Ovary (tissue), 9 donors: ENCODE measurements around the gene SLC49A4. TPM values are rescaled to one million over a fixed set of nuclear protein-coding genes. Genes with fewer than 3 reads are reported as not detected.

Source experiments
- DNase-seq, 5 donors: peaks; one replicate each; pipeline ENCODE4 v3.0.0-alpha.2; 2019 to 2020
- H3K27ac ChIP-seq, 2 donors: fragments of 200-600 bp; one replicate each; pipeline versions ENCODE4 v1.5.1 to v1.8.0; 2019 to 2022
- H3K27me3 ChIP-seq: fragments of 200-600 bp; one replicate; pipeline ENCODE4 v1.8.0; 2022
- H3K36me3 ChIP-seq: fragments of 200-600 bp; sonication (generic); one replicate; pipeline ENCODE4 v1.5.1; 2019
- H3K4me1 ChIP-seq: one replicate; pipeline ENCODE4 v1.8.1; 2013; ENCODE audit warnings: mild to moderate bottlenecking, moderate library complexity; ENCODE audit not compliant: insufficient read depth
- H3K4me3 ChIP-seq: fragments of 200-600 bp; sonication (generic); one replicate; pipeline ENCODE4 v1.5.1; 2017
- H3K9me3 ChIP-seq, 2 donors: fragments of 200-600 bp in 1 of 2; sonication (generic) in 1 of 2; one replicate each; pipeline versions ENCODE4 v1.5.1 to v1.8.1; 2013 to 2019; ENCODE audit warnings: mild to moderate bottlenecking in 1 of 2, moderate library complexity in 1 of 2
- CTCF ChIP-seq, 3 donors: fragments of 450-650 bp in 2 of 3; fragments of 200-600 bp in 1 of 3; IDR thresholded peaks; one replicate each; pipeline versions ENCODE4 v1.5.1 to v1.8.0; 2016 to 2022; ENCODE audit warnings: antibody characterized with exemption in 3 of 3, mild to moderate bottlenecking in 1 of 3
- EP300 ChIP-seq: sonication (generic); formaldehyde crosslinking; IDR thresholded peaks from one replicate; pipeline ENCODE4 v1.6.1; 2017; ENCODE audit warnings: antibody characterized with exemption
- POLR2A ChIP-seq: fragments of 450-650 bp; IDR thresholded peaks from one replicate; pipeline ENCODE4 v1.6.1; 2017; ENCODE audit warnings: antibody characterized with exemption, mild to moderate bottlenecking, moderate library complexity
- WGBS, 3 donors: extraction: QIAGEN DNeasy Blood & Tissue Kit in 1 of 3; methylation state at CpG; one replicate each; pipeline versions ENCODE4 v1.1.5 to v1.1.7; 2013 to 2017; 5-methylcytosine and 5-hydroxymethylcytosine counted together
- intact Hi-C, 4 donors: fragments of 100-400 bp; cut with DNase I; formaldehyde crosslinking; loops; one replicate each; pipeline versions ENCODE4 v1.11.0 to v1.15.1; 2022 to 2023
- polyA plus RNA-seq, 2 donors: library from polyadenylated mRNA; stranded (reverse); fragments of 200-250 nt in 1 of 2; fragments of 350-450 nt in 1 of 2; fragmentation: Illumina TruSeq in 1 of 2; extraction: RNeasy Lipid Tissue Mini Kit (QIAGEN cat#74804) in 1 of 2; gene quantifications; one replicate each; pipeline ENCODE4 v1.2.3, GENCODE V29; 2013 to 2014
- total RNA-seq, 7 donors: library from RNA; depleted of rRNA in 2 of 7; stranded (reverse); fragments of >200 nt in 2 of 7; fragmentation: NEBNext Ultra II Directional in 3 of 7; extraction: Animal tissue kit (Norgen Biotek cat#: 25700) in 3 of 7; gene quantifications; one replicate each; pipeline versions ENCODE4 v1.1.0 to v1.2.4, GENCODE V29; 2016 to 2023
- donor health status: DM: no; HTN: no; CAD: no; lungs with moderate emphysema.
- donor health status: DM: no; HTN: no; CAD: no.
- donor health status: Bipolar disorder and iron deficiency.
- donor health status: DM: yes; HTN: yes; CAD: no.
- donor health status: DM: no; HTN: no; CAD: no.
- donor health status: DM: yes; HTN: yes; CAD: no.

Gene SLC49A4
- total and polyA plus RNA-seq, 9 donors: 3.7 to 17.8 (median 8.3) TPM

DNA sequence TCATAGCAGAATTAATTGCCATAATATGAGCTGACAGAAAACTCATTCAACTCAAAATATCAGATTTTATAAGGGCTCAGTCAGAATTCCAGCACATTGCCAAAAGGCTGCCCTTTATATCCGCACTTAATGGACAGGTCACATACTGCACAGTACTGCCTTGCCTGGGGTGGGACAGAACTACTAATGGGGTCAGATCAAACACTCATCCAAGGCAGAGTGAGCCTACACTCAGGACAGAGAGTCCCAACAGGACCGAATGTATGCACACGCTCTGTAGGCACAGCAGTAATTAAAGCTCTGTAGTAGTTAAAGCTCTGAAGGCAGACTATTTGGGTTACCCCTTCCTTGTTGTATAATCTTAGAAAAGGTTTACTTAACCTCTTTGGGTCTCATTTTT is 28.4 kb upstream of the SLC49A4 start:
- WGBS, 3 donors: 95 to 97% (median 96%) methylated on average over 3 of the region's 3 CpGs
- no peak for TF ChIP-seq CTCF (IDR thresholded peaks at IDR 0.05)
- TF ChIP-seq EP300: no peak
- TF ChIP-seq POLR2A: no peak
- Histone ChIP-seq H3K27me3 (no peaks in the 10 kb centered on the region), H3K4me1 (no peaks in the 10 kb centered on the region), H3K27ac (no peak overlapping the region), H3K9me3 (no peaks in the 10 kb centered on the region), H3K36me3 (no peaks in the 10 kb centered on the region), H3K4me3 (no peak overlapping the region)
- no peak for DNase-seq
- intact Hi-C loops: no loop called here

DNA sequence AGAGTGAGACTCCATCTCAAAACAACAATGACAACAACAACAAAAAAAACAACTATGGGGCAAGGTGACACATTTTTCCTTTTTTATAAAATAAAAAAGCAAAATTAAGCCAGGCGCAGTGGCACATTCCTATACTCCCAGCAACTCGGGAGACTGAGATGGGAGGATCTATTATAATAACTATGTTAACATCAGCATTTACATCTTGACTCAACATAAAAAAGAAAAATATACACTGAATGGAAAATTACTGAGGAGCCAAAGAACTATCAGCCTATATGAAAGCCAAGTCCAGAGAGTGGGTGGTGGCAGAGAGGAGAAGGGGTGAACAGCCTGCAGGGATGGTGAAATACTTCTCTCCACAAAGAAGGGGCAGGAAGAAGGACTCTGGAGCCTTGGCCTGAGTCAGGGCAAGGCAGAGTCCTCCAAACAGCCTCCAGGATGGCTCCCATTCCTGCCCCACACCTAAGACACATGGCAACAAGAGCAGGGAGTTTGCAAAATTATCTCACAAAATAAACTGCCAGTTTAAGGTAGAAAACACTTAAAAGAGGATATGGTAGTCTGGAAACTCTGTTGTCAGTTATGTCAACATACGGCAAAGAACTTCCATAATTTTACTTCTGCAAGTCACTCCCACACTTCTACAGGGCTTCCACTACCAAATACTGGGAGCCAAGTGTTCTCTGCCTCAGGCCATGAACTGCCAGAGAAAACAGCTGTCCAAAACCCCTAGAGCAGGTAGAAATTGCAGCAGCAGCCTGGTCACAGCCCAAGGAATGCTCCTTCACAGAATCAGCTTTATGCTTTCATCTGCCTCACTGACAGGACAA is 27.1 kb upstream of the SLC49A4 start:
- Histone ChIP-seq H3K9me3 (no peaks in the 10 kb centered on the region), H3K27me3 (no peaks in the 10 kb centered on the region), H3K4me3 (no peak overlapping the region), H3K27ac (no peak overlapping the region), H3K4me1 (no peaks in the 10 kb centered on the region), H3K36me3 (no peaks in the 10 kb centered on the region)
- DNase-seq: no peak
- WGBS, 3 donors: 78 to 83% (median 80%) methylated on average over 3 of the region's 3 CpGs
- intact Hi-C loops: no loop called here
- TF ChIP-seq EP300 (no peak), POLR2A (no peak), CTCF (IDR thresholded peaks at IDR 0.05) (no peak)

DNA sequence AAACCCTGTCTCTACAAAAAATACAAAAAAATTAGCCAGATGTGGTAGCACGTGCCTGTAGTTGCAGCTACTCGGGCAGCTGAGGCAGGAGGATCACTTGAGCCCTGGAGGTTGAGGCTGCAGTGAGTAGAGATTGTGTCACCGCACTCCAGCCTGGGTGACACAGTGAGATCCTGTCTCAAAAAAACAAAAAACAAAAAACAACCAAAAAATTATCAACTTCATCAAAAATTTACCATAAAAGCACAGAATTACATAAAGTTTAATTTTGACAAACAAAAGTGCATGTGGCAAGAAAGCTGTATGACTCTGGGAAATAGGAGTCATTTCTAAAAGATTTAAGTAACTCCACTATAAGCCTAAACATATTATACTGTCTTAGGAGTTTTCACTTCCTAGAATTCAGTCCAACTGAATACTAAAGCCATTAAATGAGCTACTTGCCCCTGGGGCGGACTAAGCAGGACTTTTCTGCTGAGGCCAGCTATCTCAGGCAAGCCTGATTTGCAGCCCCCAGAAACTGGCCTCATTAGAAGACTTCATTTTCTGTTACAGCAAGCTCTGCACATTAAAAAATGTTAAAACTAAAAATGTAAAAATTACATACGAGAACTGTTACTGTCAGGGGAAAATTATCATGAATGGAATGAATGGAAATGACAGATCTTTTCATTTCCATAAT is 24.2 kb upstream of the SLC49A4 start:
- no peak for DNase-seq
- Histone ChIP-seq H3K27me3 (no peaks in the 10 kb centered on the region), H3K9me3 (no peaks in the 10 kb centered on the region), H3K36me3 (no peaks in the 10 kb centered on the region), H3K4me3 (no peak overlapping the region), H3K4me1 (no peaks in the 10 kb centered on the region), H3K27ac (no peak overlapping the region)
- intact Hi-C loops: no loop called here
- no peak for TF ChIP-seq EP300
- no peak for TF ChIP-seq POLR2A
- TF ChIP-seq CTCF (IDR thresholded peaks at IDR 0.05): no peak
- WGBS, 3 donors: 90 to 97% (median 95%) methylated on average over 5 of the region's 5 CpGs

DNA sequence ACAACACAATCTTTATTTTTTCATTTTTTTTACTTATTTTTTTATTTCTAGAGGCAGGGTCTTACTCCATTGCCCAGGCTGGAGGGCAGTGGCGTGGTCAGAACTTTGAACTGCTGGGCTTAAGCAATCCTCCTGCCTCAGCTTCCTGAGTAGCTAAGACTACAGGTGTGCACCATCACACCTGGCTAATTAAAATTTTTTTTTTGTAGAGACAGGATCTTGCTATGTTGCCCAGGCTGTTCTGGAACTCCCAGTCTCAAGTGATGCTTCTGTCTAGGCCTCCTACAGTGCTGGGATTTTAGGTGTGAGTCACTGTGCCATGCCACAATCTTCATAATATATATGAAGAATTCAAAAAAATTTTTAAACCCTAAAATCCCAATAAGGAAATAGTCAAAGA is 22.0 kb upstream of the SLC49A4 start:
- H3K9me3 ChIP-seq: no peaks in the 10 kb centered on the region
- H3K4me3 ChIP-seq: no peak overlapping the region
- no peak overlapping the region for H3K27ac ChIP-seq
- no peaks in the 10 kb centered on the region for H3K4me1 ChIP-seq
- H3K27me3 ChIP-seq: no peaks in the 10 kb centered on the region
- TF ChIP-seq CTCF (IDR thresholded peaks at IDR 0.05) (no peak), POLR2A (no peak), EP300 (no peak)
- intact Hi-C loops: no loop called here
- H3K36me3 ChIP-seq: no peaks in the 10 kb centered on the region
- 95 to 98% (median 96%) methylated on average over 1 of the region's 1 CpG for WGBS, 3 donors
- no peak for DNase-seq
